GM18868 (cell line): ENCODE results near the gene SETDB1.

Experiments used
- ATAC-seq: cut with Tn5 transposase; IDR thresholded peaks from one replicate; pipeline ENCODE4 v1.9.1; 2021; ENCODE audit warnings: mild to moderate bottlenecking, moderate library complexity; ENCODE audit not compliant: unreplicated experiment

Gene SETDB1

DNA sequence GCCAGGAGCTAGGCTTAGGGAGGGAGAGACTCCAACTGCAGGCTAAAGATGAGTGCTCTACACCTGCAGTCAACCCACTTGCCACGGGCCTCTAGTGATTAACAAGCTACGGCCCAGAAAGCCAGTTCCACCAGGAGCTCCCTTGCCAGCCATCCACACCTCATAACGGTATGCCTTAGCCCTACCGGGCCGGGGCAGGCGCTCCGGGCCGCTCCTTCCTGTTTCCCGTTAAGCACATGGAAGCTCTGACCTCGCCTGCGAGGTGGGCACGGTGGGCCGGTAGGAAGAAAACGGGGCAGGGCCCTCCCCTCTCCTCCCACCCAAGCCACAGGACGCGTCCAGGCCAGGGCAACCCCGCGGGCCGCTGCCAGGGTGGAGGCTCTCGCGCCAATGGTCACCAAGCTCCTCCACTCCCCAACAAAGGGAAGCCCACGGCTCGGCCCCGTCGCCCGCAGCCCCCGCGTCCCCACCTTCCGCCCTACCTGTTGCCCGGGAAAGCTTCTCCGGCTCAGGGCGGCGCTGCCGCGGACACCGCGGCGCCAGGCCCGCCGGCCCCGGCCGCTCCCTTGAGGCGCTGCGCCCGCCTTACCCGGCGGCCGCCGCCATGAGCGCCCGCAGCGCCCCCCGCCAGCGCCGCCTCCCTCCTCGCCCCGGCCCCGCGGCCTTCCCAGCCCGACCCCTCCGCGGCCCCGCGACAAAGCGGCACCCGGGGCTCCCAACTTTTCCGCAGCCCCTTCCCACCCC lies 47.8 kb downstream of the SETDB1 start:
- ATAC-seq = peak; percentile 42

DNA sequence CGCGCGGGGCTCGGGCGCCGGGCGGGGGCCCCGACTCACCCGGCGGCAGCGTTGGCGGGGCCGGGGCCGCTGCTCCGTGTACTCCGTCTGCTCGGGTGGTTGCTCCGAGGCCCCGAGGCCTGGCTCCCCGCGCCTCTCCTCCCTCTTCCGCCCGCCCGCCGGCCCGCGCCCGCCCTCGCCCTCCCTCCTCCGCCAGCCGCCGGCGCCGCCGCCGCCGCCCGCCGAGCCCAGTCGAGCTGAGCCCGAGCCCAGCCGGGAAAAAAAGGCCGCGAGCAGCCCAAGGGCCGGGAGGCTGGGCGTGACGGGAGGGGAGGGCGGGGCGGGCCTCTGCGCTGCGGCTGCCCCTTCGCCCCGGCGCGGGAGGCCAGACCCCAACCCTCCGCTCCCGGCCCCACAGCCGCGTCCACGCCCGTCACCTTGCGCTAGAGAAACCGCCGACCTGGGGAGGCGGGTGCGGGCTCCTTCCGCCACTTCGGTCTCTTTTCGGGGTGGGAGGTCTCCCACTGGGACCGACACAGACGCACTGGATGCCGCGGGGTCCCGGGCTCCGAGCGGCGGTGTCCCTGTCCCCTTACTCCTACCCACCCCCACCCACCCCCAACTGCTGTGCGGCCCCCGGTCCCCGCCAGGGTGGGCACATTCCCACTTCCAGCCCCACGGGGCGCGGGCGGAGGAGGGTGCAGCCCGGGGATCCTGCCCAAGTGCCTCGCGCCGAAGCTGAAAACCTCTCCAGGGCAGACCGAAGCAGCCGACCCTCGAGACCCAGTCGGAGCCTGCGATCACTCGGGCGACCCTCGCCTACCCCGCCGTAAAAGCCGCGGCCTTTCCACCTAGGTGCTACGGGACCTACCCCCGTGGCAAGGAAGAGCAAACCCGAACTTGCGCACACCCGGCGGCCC lies 48.7 kb downstream of the SETDB1 start, which contains the start of gene CERS2:
Gene CERS2 (minus strand): TSS at position 256 of the 899 bp plus-strand sequence. CDS start 5,745 bp downstream, outside the sequence.
- ATAC-seq = peak; percentile 56

DNA sequence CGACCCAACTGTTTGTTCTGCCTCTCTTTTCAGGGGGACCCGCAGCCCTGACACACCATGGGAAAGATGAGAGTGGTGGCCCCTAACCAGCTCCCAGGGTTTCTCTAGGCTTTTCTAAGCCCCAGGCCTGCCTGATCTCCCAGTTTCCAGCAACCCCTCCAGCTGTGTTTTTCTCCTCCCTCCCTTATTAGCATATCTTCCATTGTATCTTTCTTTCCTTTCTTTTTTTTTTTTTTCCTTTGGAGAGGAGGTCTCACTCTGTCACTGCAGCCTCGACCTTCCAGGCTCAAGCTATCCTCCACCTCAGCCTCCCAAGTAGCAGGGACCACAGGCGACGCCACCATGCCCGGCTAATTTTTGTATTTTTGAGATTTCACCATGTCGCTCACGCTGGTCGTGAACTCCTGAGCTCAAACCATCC lies 50.2 kb downstream of the SETDB1 start:
- ATAC-seq = no peak

DNA sequence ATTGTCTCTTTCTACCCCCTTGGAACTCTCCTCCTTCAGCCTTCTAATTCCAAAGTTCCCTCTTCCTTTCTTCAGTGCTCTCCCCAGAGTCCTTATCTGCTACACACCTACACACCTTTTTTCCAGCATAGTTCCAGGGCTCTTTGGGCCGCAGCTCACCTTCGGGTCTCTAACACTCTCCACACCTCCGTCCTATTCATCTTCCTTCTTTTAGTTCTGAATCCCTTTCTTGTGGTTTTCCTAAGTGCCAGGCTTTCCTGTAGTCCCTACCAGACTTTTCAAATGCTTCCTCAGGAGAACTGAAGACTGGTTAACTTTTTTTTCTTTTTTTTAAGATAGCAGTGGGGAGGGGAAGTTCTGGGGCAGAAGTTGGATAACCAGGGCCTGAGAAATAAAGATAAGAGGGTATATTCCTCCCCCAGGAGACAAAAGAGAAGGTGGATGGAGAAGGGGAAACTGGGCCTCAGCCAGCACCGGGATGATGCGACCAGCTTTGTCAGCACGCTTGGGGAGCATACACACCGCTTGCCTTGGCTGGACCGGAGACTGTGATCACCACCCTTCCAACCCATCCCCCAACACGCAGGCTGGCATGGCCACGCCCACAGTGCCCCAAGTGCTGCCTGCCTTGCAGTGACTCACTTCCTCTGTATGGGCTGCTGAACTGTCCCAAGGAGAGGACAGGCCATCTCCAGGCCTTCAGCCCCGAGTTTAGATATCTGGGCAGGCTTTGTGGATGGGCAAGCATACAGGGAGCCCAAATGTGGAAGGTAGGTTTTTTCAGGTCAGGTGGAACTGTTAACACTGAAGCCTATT lies 50.9 kb downstream of the SETDB1 start:
- no peak for ATAC-seq

DNA sequence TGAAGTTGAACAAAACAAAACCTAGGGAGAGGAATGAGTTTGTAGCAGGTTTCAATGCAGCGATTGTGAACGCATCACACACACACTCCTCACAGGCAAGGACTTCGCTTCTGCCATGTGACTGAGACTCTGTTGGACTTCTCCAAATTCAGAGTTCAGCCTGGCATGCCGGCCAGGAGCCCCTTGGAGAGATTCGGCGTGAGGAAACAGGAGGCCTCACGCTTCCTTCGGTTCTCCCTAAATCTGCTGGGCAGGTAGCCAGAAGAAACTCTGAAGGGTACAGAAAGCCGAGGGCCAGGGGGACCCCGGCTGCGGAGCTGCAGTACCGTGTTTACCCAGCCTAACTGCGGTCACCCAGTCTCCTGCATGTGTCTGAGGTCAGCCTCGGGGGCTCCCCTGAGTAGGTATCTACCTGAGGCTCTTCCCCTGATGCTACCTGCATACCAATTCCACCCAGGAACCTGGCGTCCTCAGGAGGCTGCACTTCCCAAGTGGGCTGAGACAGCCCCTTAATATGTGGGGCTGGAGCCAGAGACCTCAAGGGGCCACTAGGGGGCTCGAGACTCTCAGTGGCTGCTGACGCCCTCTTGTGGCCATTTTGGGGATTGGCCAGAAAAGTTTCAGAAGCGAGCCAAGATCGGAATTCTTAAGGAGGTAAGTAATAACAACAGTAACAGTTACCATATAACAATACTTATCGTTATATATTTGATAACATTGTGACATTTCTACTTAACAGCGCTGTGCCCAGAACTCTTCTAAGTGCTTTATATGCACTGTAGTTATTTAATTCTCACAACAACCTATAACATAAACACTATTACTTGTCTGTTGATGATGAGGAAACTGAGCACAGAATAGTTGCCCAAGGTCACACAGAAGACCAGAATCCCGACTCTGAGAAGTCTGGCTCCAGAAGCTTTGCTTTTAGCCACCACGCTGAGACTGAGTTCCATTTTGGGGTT lies 53.2 kb downstream of the SETDB1 start:
- ATAC-seq = peak; percentile 50

DNA sequence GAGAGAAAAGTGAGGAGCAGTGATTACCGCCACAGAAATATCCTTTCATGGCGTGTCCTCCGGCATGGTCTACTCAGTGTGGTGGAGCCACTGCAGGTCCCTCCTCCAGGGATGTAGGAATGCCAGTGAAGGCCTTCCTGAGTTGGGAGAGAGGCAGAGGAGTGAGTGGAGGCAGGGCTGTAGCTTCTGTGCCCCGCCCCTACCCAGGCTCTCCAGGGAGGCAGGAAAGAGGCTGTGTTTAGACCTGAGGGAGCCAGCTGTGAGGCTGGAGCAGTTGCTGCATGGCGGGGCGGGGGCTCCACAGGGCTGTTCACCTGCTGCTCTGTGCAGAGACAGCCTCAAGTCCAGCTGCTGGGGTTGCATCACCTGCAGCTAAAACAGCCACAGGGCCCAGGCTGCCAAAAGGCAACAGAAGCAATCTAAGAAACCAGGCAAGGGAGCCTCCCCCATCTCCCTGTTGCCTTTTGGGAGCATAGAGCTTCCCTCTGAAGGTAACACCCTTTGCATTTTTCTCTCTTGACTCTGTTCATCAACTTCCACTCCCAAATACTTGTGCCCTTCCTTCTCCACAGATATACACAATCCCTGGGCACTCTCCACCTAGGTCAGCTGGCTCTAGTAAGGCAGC lies 55.1 kb downstream of the SETDB1 start:
- ATAC-seq = no peak

DNA sequence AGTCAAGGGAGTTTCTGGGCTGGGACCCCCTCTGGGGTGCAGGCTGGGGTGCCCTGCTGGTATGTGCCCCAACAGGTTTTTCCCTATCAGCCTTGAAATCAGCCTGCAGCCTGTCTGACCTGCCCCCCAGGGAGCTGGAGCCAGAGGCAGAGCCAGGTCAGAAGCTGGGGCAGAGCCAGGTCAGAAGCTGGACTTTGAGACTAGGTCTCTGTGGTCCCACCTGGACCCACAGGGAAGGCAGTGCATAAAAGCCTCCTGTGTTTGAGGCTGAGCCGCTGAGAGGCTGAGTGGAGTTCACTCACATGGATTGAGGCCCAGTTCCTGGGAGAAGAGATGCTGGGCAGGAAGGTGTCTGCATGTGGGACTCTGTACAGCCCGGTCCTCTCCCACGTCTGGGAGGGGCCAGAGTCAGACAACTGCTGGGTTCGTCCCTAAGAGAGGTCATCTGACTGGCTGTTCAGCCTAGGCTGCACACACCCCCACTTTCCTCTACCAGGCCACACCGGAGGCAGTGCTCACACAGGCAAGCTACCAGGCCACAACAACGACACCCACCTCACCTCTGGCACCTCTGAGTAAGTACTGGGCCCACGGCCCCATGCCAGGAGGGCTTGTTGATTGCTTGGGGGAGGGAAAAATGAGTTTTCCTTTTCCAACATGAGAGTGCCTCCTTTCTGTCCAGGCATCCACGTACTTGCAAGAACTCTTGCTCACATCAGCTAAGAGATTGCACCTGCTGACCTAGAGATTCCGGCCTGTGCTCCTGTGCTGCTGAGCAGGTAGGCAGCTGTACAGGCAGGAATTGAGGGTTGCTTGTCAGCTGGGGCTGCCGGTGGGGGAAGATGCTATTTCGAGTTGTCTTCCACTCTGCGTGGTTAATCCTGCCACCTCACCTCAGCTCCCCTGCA lies 55.9 kb downstream of the SETDB1 start, which contains the start of gene ANXA9:
Gene ANXA9 (plus strand): TSS at position 488 of the 908 bp plus-strand sequence. CDS start 814 bp downstream, outside the sequence.
- no peak for ATAC-seq

DNA sequence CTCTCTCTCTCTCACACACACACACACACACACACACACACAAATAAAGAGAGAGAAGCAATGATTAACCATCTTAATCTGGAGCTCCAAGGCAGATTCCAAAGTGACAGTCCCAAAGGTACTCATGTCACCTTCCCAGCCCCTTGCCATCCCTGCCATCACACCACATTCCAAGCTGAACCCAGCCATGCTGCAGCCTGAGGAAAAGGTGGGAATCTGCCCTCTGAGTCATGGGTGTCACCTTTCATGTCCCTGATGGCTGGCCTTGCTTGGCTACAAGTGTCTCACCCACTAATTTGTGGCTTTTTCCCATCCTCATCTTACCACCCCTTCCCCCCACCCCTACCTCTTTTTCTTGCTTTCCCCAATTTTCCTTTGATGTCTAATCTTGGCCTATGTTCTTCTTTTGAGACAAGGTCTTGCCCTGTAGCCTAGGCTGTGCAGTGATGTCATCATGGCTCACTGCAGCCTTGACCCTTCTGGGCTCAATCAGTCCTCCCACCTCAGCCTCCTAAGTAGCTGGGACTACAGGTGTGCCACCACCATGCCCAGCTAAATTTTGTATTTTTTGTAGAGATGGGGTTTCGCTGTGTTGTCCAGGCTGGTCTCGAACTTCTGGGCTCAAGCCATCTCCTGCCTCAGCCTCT lies 59.1 kb downstream of the SETDB1 start:
- no peak for ATAC-seq

DNA sequence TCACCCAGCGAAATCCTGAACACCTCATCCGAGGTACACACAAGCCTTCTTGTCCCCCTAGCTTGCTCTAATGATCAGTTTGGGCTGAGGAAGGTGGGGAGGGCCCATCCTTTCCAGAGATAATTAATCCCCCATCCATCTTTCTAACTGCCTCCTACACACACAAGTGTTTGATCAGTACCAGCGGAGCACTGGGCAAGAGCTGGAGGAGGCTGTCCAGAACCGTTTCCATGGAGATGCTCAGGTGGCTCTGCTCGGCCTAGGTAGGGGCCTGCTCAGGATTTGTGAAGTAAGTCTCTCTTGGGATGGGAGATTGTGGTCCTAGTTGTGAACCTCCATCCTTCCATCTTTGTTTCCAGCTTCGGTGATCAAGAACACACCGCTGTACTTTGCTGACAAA lies 61.8 kb downstream of the SETDB1 start:
- no peak for ATAC-seq

DNA sequence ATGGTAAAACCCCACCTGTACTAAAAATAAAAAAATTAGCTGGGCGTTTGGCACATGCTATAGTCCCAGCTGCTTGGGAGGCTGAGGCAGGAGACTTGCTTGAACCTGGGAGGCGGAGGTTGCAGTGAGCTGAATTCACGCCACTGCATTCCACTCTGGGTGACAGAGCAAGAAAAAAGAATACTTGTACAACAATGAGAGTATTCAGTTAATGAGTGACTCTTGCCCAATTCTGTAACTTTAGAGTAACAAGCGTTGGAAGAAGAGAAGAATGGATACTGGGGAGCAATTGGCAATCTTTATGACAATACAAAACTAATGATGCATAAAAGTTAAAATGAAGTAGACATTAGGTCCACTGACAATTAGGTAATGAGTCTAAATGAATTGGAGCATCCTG lies 66.5 kb downstream of the SETDB1 start:
- ATAC-seq = no peak

DNA sequence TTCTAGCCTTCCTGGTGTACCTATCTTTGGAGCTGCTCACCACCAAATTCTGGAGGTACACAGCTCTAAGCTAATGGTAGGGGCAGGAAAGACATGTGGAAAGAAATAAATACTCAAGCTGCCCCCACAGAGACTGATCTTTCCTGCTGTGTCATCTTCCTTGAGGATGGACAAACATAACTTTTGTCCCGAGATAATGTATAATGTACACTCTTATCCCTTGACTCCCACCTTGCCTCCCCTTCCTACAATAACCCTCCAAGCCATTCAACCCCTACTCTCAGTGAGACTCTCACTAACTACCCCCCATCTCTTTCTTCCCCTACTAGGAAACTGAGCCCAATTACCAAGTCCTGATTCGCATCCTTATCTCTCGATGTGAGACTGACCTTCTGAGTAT lies 68.1 kb downstream of the SETDB1 start:
- no peak for ATAC-seq

DNA sequence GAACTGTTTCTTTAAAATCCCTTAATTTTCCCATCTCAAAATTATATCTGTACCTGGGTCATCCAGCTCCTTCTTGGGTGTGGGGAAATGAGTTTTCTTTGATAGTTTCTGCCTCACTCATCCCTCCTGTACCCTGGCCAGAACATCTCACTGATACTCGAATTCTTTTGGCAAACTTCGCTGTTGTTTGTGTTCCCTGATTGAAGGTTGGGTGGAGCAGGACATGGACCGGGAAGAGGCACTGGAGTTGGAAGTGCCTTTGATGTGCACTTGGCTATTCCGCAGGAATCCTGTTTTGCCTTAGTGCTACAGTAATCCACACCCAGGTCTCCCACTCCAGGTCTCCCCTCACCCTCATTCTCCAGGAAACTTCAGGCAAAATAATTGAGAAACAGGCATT lies 69.3 kb downstream of the SETDB1 start:
- ATAC-seq = no peak

DNA sequence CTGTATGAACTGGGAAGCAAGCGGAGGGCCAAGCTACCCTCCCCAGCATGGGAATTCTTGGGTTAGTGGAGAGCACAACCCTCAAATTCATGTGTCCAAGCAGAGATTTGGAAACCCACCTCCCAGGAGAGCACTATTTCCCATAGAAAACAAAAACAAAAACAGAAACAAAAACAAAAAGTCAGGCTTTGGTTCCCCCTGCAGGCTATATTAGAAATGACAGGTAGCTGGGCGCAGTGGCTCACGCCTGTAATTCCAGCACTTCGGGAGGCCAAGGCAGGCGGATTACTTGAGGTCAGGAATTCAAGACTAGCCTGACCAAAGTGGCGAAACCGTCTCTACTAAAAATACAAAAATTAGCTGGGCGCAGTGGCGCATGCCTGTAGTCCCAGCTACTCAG lies 69.7 kb downstream of the SETDB1 start:
- ATAC-seq = no peak

DNA sequence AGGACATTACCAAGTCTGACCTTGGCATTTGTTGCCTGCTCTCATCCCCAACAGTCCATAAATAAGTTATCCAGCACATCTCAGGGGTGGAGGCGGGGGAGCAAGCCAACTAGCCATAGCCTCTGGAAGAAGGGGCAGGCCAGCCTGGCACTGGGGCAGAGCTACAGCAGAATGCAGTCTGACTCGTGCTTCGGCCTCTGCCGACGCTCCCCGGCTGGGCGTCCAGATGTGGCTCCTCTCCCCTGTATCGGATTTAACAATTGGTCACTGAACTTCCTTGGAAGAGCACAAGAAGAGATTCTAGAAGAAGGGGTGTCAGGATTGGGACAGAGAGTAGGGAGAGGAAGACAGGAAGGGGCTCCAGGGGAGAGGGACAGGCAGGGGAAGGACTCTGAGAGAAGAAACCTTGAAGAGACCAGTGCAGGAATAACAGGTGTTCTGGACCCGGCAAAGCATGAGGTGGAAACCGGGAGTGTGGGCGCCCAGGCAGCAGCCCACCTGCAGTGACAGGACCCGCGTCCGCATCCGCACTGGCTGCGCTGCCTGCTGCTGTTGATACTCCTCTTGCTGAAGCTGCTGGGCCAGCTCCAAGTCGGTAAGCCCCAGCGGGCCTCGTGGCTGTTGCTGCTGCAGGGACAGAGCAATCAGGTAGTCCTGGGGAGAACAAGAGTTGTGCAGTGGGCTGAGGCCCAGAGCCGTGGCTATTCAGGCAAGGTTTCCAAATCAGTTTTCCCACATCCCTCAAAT lies 71.1 kb downstream of the SETDB1 start:
- no peak for ATAC-seq

DNA sequence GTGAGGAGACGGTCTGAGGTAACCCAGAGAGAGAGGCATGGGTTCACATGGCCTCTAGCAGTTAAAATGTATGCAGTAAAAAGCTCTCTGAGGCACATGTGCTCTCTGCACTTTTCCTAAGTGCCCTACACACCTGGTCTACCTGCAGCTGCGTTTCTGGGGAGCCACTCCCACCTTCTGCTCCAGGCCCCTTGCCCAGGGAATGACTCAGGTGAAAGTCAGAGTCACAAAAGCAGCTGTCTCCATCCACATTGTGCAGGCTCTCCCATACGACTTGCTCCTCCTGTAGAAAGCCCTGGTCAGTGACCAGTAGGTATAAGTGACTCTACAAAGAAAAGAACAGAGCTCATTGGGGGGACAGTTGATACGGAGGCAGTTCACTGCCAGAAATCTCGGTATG lies 71.8 kb downstream of the SETDB1 start:
- ATAC-seq = no peak

DNA sequence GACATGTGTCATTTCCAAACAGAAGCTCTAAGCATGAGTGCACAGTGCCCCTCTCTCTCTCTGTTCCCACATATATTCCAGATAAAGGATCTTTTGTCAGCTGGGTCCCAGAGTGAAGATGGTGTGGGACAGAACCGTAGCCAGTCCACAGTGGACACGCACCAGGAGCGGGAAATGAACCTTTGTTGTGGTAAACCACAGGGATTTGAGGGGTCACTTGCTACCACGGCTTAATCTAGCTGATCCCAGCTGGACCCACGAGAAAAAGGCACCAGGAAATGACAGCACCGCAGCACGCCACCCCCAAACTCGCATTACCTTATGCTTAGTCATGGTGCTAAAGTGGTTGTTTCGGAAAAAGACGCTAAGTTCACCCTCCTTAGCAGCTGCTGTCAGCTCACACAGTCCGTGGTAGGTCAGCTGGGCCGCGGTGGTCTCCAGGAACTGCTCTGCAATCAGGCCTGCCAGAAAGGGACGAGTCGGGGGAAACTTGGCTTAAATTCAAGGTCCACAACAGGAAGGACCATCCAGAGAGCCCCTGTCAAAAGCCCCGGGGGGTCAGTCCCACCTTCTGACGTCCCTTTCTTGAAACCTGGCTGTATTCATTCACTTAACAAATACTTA lies 73.0 kb downstream of the SETDB1 start:
- ATAC-seq = no peak

DNA sequence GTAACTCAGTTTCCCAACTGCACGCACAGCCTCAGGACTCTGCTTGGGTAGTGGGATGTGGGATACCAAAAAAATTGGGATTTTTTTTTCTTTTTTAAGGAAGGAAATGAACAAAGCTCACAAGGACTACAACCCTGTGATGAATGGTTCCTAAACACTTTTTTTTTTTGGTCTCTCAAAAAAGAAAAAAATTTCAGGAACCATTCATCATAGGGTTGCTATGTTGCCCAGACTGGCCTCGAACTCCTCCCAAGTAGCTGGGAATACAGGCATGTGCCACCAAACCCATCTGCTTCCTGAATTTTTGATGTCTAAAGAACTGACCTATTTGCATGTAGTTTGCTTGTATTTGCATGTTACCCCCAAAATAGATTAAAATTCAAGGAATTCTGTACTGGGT lies 73.8 kb downstream of the SETDB1 start:
- ATAC-seq = no peak
